Hematopoietic multipotent progenitor cell treated with erythropoietin and hydrocortisone succinate and interleukin-3 and kit ligand, for 15 days (in vitro differentiated cells): ENCODE results near the gene HIPK2.

Experiments used
- DNase-seq: peaks from one replicate; pipeline ENCODE4 v3.0.0-alpha.2; 2015; ENCODE audit warnings: low spot score

The HIPK2 gene

GRCh38 chr7:139777948-139778841 is at the start of gene HIPK2:
Gene HIPK2, minus strand, starts transcription at chr7:139777998. Its CDS starts 375 bp downstream, at chr7:139777623.
- no peak for DNase-seq

- DNase-seq = no peak
Measured at GRCh38 chr7:139827042-139827441, 49.2 kb upstream of the HIPK2 start.

DNA sequence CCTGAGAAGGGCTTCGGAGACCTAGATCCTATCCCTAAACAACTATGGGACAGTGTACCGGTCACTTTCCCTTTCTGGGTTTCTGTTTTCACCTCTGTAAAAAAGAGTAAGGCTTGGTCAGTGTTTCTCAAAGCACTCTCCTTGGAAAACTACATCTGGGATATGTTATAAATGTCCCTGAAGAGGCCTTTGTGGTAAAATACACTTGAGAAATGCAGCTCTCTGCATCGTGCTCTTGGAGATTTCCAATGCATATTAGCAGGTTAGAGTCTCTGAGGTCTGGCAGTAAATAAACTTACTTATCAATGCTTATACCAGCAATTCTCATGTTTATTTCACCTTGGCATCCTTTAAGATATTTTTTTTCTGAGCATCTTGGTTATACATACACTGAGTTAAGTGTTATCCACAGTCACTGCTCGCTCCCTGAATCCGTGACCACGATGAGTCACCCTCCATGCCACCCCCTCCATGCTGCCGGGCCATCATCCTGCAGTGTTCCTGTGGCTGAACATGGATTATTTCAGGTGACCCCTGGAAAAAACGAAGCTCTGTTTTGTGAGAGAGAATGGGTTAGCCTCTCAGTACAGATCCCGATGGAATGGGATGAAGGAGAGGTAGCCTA is 48.0 kb upstream of the HIPK2 start:
- DNase-seq = no peak

GRCh38 chr7:139823959-139824521 is 46.2 kb upstream of the HIPK2 start:
- DNase-seq = no peak

- no peak for DNase-seq
Measured at GRCh38 chr7:139822855-139823254, 45.1 kb upstream of the HIPK2 start.

- no peak for DNase-seq
Measured at GRCh38 chr7:139821349-139822105, 43.7 kb upstream of the HIPK2 start.

DNA sequence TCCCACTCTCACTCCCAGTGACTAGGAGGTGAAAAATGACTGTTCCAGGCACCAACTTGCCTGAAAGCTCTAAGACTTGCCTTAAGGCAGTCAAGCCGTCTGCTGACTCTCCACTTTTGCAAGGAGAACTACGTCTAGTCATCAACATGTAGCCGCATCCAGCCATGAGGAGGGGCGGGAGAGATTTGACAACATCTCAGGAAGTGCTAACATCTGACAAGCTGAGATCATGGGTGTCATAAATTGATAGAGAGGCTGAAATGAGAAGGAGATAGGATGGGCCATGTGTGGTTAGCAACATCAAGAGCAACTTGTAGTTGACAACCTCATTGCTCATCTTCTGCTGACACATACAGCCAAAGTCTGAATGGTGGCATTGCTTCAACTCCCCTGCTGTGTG is 42.3 kb upstream of the HIPK2 start:
- no peak for DNase-seq

- DNase-seq = no peak
Measured at GRCh38 chr7:139817249-139817648, 39.5 kb upstream of the HIPK2 start.

DNA sequence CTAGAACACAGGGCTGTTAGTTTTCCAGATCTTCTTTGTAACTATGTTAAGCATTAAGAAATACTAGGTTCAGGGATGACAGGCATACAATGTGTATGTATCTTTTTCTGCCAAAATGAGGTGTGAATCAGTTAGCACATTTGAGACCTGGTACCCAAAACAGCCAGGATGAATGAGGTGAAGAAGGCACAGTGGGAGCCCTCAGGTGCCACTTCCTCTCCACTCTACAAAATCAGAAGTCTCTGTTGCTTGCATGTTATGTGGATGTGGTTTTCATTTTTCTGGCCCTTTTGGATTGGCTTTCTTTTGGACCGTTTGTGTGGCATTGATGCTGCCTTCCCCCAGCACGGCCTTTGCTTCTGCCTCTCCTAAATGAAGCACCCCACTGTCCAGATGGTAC is 35.9 kb upstream of the HIPK2 start:
- no peak for DNase-seq

DNA sequence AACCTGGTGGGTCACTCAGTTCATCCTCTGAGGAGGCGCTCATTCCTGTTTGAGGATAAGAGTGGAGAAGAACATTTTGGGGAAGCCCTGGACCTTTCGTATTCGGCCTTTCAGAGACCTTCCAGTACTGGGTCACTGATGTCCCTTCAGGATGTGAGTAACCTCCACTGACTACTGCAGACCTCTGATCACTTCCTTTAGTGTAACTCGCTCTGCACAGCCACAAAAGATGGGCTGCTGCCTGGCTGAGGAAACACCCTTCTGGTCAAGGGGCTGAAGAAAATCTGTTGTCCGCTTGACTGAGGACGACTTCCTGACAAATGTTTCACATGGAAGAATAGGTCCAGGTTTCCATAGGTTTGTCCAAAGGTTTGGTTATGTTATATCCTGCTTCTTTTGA is 35.4 kb upstream of the HIPK2 start:
- DNase-seq = no peak

DNA sequence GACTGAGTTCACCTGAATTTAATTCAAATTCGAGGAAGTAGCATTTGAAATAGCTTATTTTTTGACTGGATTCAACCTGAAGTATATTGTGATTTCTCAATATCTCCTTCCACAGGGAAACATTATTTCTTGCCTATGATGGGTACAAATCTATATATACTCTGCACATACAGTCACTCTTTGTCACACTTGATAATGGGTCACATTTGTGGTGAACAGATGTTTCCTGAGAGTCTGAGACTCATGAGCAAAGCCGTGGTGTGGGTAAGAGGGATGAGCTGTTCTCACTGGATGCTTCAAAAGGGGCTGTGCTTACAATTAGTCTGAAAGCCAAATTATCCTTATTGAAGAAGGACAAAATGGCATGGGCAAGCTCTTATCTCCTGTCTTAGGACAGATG is 33.3 kb upstream of the HIPK2 start:
- no peak for DNase-seq

DNA sequence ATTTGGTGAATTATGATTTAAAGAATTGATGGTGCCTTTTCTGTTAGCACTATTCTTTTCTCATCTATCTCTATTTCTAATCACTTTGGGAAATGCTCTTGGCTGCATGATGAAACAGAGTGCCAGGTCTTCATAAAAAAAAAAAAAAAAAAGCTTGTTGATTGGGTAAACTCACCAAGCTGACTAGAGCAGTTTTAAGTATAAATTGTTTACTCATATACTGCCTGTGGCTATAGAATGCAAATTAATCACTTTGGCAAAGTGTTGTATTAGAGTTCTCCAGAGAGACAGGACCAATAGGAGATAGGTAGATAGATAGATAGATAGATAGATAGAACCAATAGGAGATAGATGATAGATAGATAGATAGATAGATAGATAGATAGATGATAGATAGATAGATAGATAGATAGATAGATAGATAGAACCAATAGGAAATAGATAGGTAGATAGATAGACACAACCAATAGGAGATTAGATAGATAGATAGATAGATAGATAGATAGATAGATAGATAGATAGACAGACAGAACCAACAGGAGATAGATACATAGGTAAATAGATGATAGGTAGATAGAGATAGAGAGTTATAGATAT is 31.1 kb upstream of the HIPK2 start:
- no peak for DNase-seq

- no peak for DNase-seq
Measured at GRCh38 chr7:139808427-139808826, 30.6 kb upstream of the HIPK2 start.

- no peak for DNase-seq
Measured at GRCh38 chr7:139807009-139807408, 29.2 kb upstream of the HIPK2 start.

DNA sequence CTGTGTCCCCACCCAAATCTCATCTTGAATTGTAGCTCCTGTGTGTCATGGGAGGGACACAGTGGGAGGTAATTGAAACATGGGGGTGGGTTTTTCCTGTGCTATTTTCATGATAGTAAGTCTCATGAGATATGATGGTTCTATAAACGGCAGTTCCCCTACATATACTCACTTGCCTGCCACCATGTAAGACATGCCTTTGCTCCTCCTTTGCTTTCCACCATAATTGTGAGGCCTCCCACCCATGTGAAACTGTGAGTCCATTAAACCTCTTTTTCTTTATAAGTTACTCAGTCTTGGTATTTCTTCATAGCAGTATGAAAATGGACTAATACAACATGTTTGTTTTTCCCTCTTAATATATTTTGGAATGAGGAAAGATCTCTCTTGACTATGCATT is 26.8 kb upstream of the HIPK2 start:
- no peak for DNase-seq

GRCh38 chr7:139799586-139799985 is 21.8 kb upstream of the HIPK2 start:
- DNase-seq = no peak

GRCh38 chr7:139798892-139799291 is 21.1 kb upstream of the HIPK2 start:
- DNase-seq = no peak

GRCh38 chr7:139798221-139798620 is 20.4 kb upstream of the HIPK2 start:
- no peak for DNase-seq

DNA sequence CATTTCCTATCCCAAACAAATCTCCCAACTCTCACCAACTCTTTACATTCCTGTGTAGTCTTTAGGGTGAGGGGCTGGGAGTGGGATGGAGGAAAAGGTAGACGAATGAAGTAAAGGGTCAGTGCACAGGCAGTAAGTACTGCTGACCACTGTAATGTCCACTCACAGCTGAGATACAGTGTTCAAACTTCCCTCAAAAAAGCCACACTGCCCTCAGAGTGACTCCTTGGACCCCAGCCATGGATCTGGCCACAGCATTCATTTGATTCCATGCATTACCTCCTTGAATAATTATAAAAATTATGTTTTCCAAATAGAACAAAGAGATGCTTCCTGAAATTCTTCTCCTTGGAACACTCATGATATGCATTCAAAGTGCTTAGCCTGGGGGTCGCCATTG is 19.8 kb upstream of the HIPK2 start:
- no peak for DNase-seq

- DNase-seq = no peak
Measured at GRCh38 chr7:139791316-139791715, 13.5 kb upstream of the HIPK2 start.

DNA sequence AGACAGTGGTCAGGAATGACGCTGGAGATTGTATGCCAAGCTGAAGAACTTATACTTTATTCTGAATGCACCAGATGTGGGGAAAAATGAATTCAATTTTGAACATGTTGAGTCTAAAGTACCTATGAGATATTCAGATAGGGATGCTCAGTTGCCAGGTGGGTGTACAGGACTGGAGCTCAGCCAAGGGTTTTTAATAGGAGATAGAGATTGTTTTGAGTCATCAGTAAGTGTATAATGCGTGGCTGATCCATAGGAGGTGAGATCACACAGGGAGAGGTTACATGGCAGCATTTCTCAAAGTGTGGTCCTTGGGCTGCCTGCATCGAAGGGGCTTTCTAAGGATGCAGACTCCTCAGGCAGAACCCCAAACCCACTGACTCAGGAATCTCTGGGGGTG is 6.8 kb upstream of the HIPK2 start:
- DNase-seq = no peak
